Activated CD4-positive, alpha-beta T cell treated with anti-CD3 and anti-CD28 coated beads, Interleukin-2, amount 50 U/mL, for 4 hours (primary cell): Measurements from ENCODE around the gene NR1H4.
"Not testable (repeated sequence)": the region's sequence is repeated elsewhere in the genome, so short reads cannot be mapped to it uniquely, and the experiment has no call there.

Experiments
- DNase-seq, 2 experiments: peaks; one replicate each; pipeline ENCODE4 v3.0.0-alpha.2; 2020

Gene NR1H4

GRCh38 chr12:100473050-100473715, 483 bp upstream of the NR1H4 start:
- DNase-seq = no peak

- DNase-seq = no peak
Measured at GRCh38 chr12:100474617-100475016, 951 bp downstream of the NR1H4 start.

- DNase-seq = no peak
Measured at GRCh38 chr12:100476013-100476751, 2.5 kb downstream of the NR1H4 start.

- DNase-seq = no peak
Measured at GRCh38 chr12:100481021-100481420, 7.4 kb downstream of the NR1H4 start.

- no peak for DNase-seq
Measured at GRCh38 chr12:100484183-100484886, 10.7 kb downstream of the NR1H4 start.

GRCh38 chr12:100484891-100485471, 11.3 kb downstream of the NR1H4 start:
- DNase-seq = no peak

GRCh38 chr12:100485983-100486382, 12.3 kb downstream of the NR1H4 start:
- DNase-seq = no peak

- no peak for DNase-seq
Measured at GRCh38 chr12:100489251-100489820, 15.7 kb downstream of the NR1H4 start.

GRCh38 chr12:100490056-100490455, 16.4 kb downstream of the NR1H4 start:
- no peak for DNase-seq

GRCh38 chr12:100491104-100491503, 17.4 kb downstream of the NR1H4 start:
- no peak for DNase-seq

GRCh38 chr12:100493396-100494012, 19.8 kb downstream of the NR1H4 start:
- no peak for DNase-seq

- DNase-seq = no peak
Measured at GRCh38 chr12:100494026-100494425, 20.4 kb downstream of the NR1H4 start.

GRCh38 chr12:100494538-100494937, 20.9 kb downstream of the NR1H4 start:
- DNase-seq = no peak

- no peak for DNase-seq
Measured at GRCh38 chr12:100497105-100497795, 23.6 kb downstream of the NR1H4 start.

GRCh38 chr12:100498141-100498540, 24.5 kb downstream of the NR1H4 start:
- no peak for DNase-seq

GRCh38 chr12:100499416-100499815, 25.8 kb downstream of the NR1H4 start:
- DNase-seq = no peak

GRCh38 chr12:100502718-100503117, 29.1 kb downstream of the NR1H4 start:
- DNase-seq = not testable (repeated sequence)

- DNase-seq = no peak
Measured at GRCh38 chr12:100503228-100503628, 29.6 kb downstream of the NR1H4 start.

- no peak for DNase-seq
Measured at GRCh38 chr12:100504804-100505203, 31.1 kb downstream of the NR1H4 start.

GRCh38 chr12:100508751-100509150, 35.1 kb downstream of the NR1H4 start:
- no peak for DNase-seq

- no peak for DNase-seq
Measured at GRCh38 chr12:100512692-100513091, 39.0 kb downstream of the NR1H4 start.

- no peak for DNase-seq
Measured at GRCh38 chr12:100515968-100516367, 42.3 kb downstream of the NR1H4 start.
